Dermis blood vessel endothelial cell (primary cell): Measurements from ENCODE around the gene ATP10B. TPM values are rescaled to one million over a fixed set of nuclear protein-coding genes. Genes with fewer than 3 reads are reported as not detected.

Experiments used
- DNase-seq: peaks from one replicate; pipeline ENCODE4 v3.0.0; 2010
- total RNA-seq: library from RNA; depleted of rRNA; stranded (reverse); fragments of >200 nt; gene quantifications from 2 replicates; pipeline ENCODE4 v1.2.3, GENCODE V29; 2014

Gene ATP10B
- total RNA-seq, 1 donor from 2014 or later: not detected

DNA sequence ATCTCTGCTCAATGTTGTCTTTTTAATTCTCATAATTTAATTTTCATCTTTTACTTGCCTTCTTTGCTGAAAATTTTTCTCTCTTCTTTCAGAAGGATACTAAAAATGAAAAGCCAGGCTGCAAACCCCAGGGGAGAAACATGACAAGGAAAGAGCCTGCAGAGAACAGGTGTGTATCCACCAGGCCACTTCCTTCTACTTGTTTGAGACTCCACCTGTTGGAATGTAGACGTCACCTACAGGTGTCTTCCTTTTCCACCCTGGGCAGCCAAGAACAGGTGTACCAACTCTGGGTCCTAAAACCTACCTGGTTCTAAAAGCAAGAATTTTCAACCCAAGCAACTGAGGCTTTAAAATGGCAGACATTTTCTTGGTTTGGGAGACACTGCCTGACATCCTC, 166.8 kb downstream of the ATP10B start:
- no peak for DNase-seq

DNA sequence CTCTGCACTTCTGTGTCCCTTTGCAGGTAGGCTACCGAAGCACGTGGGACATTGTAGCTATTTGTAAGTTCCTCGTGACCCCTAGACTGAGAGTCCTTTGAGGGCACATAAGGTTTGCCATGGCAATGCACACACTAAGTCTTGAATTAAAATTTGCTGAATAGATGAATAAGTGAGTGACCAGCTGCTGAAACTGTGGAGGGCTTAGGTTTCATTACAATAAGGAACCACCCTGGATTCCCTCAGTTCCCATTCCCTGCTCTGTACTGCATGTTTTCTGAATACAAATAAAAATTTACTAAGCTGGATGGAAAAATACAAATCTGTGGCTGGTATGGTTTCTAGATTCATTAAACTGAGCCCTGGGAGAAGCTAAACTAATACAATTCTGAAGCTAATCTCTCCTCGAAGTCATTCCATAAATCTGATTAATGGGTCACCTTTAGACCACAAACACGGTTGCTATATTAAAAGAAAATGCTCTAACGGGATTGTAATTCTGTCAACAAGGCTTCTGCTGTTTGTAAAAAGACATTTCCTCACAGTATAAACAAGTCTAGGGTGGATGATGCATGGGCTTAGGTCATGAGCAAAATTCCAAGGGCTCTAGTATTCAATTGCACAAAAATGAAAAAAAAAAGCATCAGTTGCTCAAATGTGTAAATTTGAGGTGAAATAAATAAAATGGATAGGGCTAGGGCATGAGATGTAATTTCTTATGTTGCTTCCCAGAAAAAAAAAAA, 172.3 kb downstream of the ATP10B start:
- no peak for DNase-seq

DNA sequence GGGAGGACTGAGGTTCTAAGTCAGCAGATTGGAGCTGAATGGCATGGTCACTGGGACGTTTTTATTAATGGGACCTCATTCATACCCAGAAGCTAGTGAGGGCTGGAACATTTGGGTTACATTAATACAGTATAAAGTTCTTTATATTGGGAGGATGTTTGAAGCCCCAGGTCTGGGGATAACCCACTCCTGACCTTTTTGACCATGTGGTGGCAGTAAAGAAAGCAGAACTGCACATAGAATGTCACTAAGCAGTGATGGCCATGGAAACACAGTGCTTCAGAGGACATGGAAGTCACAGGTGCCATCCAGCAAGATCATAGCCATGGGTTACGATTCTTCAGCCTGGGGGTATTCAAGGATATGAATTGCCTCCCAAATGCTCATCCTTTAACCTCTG, 176.0 kb downstream of the ATP10B start:
- no peak for DNase-seq

DNA sequence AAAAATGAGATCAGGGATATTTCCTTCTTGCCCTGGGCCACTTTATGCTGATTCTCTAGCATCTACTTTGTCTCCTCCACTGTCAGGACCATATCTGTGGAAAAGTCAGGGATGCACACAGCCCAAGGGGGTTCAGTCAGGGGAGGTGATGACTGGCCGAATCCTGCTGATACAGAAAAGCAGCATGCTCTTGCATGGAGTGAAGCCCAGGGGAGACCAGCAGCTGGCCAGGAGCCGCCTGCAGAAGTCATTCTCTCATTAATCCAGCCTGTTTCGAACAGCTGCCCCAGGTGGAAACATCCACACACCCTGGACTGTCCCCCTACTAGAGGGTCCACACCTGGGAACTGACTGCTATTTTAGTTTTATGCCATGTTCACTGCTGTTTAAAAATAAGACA, 177.1 kb downstream of the ATP10B start:
- no peak for DNase-seq

DNA sequence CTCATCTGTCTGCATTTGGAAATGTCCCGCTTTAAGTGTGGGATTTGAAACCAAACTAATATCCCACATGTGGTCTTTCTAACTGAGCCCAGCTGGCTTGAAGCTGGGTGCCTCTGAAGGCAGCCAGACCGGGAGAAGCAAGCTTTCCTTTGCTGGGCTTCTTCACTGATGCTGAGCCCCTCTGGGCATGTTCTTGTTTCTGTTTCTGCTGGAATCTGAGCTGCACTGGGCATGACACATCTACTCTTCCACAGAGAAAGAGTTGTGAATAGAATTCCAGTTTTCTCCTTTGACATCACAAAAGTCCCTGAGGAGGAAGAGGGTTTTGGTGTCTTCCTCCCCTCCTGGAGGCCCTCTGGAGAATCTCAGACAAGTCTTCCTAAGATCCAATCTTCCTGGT, 179.5 kb downstream of the ATP10B start:
- no peak for DNase-seq

DNA sequence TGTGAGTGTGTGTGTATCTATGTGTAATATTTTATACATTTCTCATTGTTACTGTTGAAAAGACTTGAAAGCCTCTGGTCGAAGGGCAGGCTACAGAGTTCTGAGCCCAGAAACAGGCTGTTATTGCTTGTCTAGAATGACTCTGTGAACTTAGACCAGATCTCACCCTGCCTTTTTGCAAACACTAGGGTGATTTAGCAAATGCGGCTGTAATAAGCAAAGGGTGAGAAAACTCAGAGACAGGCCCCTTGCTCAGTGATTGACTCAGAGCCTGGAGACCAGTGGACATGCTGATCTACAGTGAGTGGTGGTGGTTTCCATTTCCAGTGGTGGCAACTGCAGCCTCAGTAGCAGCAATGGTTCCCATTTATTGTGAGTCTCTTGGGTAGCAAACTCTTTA, 183.7 kb downstream of the ATP10B start:
- DNase-seq: no peak

DNA sequence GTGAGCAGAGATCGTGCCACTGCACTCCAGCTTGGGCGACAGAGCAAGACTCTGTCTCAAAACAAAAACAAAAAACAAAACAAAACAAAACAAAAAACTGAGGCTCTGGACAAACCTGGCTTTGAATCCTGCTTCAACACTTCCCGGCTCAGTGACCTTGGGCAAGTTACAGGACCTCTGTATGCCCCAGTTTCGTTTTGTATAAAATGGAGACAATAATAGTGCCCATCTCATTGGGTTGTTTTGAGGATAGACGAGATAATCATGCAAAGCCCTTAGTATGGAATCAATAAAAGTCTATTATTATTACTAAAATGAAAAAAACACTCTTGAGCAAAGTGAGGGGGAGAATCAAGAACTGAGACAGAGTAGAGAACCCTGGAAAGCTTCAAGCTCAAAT, 184.9 kb downstream of the ATP10B start:
- no peak for DNase-seq

DNA sequence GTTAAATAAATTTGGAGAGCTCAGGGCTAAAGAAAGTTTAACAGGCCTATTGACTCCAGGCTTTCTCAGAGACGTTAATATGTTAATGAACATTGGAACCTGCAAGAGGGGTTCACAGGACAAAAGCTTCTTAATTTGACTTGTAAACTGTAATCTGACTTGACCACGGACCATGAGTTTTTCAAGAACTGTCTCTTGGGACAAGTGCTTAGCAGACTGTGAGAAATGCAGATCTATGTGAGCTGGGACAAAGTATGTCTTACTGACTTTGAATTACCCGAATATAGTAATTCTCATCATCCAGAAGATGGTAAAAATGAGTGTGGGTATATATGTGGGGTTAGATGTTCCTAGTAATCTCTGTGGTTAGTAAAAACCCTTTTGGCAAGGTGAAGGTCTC, 186.6 kb downstream of the ATP10B start:
- DNase-seq: no peak

DNA sequence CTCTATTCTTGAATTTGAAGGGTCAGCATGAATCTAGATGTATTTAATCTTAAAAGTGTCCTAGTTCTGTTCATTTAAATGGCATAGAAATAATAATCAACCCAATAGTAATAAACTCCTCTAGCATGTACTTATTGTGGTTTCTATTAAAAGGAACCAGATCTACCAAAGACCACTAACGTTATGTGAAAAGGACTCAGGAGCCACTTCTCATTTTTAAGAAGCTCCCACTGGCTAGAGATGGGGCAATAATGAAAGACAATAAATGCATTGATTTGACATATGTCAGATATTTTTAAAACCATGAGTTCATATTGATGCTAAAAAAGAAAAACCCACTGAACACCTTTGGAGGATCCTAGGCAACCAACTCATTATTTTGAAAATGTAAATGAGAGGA, 191.9 kb downstream of the ATP10B start:
- DNase-seq: no peak

DNA sequence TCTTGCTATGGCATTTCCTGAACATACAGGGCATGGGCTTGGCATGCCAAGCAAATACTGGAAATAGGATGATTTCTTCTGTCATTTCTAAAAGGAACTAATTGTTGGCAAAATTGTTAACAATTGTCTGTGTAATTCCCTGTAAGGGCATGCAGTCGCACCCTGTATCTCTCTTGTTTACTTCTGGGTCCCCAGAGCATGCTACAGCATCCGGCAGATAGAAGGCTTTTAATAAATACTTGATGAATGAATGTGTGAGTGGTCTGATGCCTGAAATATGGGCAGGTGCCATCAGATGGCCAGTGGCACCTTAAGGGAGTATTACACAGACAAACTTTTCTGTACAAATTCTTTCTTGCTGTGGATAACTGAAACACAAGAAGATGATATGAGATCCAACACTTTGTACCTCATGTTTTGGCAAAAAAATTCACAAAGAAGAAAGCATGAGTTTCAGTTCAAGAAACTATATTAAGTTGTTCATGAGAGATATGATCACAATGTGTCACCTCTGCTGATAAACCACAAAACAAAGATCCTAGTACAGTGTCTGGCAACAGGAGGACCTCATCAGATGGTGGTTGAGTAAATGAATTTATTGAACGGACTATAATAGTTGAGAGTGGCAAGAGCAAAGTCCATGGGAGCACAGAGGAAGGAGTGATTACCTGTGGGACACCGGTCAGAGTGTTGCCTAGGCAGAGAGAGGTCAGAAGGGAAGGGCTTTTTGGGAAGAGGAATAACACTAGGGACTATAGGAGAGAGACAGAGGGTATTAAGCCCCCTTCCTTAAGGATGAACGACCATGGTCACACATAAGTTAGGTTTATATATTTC, 194.2 kb downstream of the ATP10B start:
- DNase-seq: no peak

DNA sequence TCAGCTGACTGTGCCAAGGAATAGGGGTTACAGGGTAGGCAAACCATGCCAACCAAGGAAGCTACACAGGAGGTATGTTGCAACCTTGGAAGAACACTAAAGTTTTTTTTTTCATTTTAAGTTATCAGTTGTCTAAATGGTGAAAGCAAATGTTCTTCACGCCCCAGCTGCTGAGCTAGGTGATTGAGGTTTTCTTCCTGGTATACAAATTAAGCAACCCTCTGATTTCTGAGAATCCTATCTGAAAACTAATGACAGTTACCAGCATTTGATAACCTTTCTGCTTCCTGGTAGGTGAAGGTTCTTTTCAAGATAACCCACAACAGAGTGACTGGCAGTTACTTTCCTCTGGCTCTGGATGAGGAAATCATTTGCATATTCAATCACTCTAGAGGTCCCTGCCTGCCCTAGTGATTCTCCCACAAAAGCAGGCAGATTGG, 194.9 kb downstream of the ATP10B start:
- DNase-seq: no peak

DNA sequence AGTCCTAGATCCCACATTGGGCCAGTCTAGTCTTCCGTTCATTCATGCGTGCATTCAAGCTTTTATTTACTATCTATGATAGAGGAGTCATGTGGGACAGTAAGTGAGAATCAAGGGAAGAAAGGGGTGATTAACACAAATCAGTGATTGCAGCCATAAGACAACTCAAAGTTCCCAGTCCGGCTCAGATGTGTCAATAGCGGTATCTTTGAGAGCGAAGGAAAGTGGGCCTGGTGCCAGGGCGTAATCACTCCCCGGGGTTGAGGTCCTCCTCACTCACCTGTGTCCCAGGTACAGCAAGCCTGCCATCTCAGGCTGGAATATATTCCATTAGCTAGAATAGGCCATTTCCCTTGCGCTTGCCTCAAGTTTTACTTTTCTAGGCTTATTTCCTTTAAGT, 196.3 kb downstream of the ATP10B start:
- no peak for DNase-seq

DNA sequence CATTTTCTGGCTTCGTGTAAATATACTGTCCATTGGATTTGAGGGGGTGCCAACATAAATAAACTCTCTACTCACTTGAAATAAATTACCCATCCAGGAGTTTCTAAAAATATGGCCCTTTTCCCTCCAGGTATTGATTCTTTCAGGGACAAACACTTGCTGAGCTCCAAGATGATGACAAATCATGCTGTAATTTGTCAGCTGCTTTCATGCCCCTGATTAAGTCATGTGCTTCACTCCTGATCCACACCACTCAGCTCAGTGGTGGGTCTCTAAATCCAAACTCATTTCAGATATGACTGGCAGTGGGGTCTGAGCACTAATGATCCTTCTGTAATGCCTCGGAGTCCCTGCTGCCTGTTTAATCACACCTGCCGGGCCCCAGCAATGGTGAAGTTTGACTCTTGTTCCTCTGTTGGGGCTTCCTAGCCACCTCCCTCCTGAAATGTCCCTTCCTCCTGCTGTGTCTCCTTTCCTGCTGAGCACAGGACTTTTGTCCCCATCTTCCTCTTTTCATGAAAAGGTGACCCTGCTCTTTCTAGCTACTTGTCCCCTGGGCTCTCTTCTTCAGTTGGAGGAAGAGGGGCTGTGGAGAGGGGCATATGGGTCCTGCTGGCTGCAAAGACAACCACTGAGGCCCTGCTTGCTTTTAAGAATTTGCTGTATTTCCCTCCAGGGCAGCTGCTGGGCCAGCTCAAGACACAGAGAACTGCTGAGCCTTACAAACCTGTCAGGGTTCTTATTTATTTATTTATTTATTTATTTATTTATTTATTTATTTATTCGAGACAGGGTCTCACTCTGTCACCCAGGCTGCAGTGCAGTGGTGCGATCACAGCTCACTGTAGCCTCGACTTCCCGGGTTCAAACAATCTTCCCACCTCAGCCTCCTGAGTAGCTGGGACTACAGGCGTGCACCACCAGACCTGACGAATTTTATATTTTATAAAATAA, 200.0 kb downstream of the ATP10B start:
- DNase-seq: no peak

DNA sequence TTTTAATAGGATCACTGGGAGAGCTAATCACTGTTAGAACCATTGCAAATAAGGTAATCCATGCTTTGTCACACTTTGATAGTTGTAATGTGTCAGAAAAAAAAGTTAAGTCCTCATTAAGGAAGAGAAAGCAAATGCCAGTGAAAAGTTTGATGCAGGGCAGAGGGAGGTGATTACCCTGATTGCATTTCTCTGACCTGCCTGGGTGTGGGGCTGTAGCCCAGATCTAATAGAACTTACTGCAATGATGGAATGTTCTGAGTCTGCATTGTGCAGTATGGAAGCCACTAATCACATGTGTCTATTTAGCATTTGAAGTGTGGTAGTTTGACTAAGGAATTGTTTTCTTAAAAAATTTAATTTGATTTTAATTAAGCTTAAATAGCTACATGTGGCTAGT, 202.7 kb downstream of the ATP10B start:
- DNase-seq: no peak

DNA sequence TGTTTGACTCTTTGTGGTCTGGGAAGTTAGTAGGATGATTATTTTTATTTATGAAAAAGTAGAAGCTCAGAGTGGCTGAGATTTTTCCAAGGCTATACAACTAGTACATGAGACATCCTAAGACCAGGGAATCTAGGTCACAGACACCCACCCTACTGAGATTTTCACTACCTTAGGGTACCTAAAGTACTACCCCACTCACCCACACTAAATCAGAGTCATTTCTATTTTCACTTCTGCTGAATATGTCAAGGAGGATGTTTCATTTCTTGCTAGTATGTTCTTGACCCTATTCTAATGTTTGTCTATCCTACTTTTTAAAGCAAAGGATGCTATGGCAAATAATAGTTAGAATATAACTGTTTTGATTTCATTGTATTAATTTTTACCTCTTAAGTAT, 206.0 kb downstream of the ATP10B start:
- DNase-seq: no peak

DNA sequence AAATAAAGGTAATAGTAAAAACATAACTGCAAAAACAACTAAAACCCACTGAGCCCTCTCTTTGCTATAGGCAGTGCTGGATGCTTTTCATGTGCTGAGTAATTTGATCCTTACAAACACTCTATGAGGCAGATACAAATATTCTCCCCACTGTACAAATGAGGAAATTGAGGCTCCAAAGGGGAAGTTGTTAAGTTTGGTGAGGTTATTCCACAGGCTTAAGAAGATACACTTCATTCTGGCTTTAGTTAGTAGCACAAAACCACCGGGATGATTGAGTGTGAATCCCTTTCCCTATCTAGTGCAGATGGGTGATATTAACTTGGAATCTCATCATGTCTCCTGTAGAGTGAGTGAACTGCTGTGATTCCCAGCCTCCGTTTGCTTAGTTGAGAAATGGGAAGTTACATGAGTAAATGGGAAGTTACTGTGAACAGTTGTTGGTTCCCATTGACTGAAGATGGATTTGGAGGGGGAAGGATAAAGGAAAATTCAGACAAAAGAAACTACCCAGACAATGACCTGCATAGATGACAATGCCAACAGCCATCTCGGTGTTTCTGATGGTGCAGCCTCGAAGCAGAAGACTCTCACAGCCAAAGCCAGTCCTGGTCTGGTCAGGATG, 208.3 kb downstream of the ATP10B start:
- DNase-seq: no peak

DNA sequence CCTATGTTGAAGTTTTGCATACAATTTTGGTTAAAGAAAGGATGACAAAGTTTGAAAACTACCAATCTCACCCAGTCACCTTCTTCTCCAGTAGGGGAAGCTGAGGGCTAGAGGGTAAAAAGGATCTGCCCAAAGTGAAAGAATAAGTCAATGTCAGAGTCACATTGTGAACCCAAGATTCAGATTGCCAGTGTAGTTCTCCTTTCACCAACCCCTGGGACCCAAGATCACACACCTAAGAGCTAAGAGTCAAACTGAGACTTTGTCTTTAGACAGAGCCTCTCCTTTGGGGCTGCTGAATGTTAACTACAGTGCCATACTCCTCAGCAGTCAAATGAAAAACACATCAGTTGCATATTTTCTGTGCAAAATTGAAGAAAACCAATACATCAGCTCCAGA, 210.6 kb downstream of the ATP10B start:
- DNase-seq: no peak

DNA sequence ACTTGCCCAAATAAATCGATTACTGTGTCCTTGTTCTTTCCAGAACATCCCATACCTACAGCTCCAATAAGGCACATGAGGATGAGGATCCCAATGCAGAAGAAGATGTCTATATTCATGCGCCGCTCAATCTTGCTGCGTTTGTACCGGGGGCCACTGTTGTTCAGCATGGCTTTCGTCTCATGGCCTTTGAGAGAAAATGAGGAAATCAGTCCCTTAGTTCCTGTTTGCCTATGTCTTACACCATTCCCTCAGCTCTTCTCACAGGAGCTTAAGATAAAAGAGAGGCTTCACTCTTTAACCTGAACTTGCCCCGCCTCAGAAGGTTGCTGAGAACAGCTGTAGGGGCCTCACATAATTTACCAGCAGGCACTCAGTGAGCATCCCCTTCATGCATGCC, 211.6 kb downstream of the ATP10B start:
- DNase-seq: no peak

DNA sequence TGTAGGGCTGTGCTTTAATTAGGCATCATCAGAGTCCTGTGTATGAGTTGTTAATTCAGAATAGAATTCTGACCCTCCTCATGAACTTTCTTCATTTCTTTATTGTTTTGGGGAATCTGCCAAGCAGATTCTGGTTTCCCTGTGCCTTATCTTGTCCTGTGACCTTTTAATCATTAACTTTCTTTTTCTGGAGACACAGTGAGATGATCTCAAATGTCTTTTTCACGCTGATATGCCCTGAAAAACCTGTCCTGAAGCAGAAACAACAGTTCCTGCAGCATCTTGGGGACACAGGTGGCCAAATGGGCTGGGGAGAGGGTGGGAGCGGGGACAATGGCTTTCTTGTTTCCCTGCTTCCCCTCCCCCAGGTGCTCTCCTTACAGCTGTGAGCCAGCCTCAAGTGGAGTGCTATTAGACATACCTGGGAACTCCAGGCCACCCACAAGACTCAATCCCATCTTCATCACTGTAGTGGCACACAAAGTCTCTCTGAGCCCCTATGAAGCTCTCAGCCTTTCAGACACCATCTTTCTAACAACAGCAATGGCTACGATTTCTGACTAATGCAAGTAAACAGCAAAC, 213.8 kb downstream of the ATP10B start:
- no peak for DNase-seq

DNA sequence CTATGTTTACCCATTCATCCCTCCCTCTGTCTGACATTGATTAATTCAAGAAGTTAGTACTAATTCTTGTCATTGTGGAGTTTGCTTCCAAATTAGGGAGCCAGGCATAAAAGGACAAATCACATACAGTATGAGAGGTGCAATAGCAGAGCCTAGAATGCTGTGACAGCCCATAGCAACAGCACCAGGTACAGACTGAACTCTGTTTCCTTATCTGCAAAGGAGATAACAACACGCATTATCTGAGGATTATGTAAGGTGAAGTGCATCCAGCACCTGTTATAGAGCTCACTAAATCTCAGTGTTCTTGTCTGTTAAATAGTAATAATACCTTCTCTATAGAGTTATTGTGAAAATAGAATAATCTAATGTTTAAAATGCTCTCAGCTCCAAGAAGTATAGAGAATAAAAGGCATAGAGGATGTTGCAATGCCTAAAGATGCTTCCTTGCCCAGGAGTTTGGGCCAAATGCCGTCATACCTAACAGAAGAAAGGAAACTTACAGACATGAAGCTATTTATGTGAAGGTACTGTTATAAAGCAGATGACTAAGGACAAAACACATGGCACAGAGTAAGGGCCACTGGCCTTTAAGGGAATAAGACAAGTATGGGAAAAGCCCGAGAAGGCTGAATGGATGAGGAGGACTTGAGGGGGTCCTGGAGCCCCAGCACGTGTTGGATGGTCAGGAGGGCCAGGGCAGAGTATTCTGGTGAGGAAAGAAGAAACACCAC, 214.5 kb downstream of the ATP10B start:
- no peak for DNase-seq

DNA sequence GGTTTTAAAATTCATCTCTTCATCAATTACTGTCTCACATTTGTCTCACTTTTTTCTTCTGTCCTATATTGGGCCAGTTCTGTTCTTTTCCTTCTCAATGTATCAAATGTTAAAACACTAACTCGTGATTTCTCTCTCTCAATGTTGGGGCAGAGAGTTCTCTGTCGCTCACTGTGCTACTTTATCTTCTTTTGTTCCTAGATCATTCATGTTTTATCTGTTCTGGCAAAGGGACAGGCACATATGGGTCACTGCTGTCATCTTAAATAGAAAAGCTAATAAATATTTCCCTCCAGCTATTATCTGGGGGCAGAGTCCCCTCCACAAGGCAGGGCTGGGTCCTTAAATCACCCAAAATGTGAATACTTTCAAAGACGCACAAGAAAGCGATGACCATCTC, 216.3 kb downstream of the ATP10B start:
- no peak for DNase-seq
